CD14-positive monocyte (primary cell): ENCODE measurements around the gene ANKRD12. TPM values are rescaled to one million over a fixed set of nuclear protein-coding genes. Genes with fewer than 3 reads are reported as not detected.
"Not testable (repeated sequence)": the region's sequence is repeated elsewhere in the genome, so short reads cannot be mapped to it uniquely, and the experiment has no call there.

Source experiments
- DNase-seq, 3 donors: peaks; one replicate each; pipeline ENCODE4 v3.0.0-alpha.2; 2011 to 2022
- H2AFZ ChIP-seq: 2 replicates; pipeline ENCODE4 v1.6.0; 2012; ENCODE audit warnings: mild to moderate bottlenecking, low read depth, low read length, inconsistent platforms; ENCODE audit not compliant: insufficient read depth, poor library complexity, severe bottlenecking
- H3K27ac ChIP-seq, 2 donors: 1 replicate in 1 of 2; 2 replicates in 1 of 2; pipeline ENCODE4 v1.5.1; 2012 to 2013; ENCODE audit warnings: low read length in 2 of 2, control low read depth in 1 of 2, inconsistent platforms in 1 of 2, low read depth in 1 of 2, mild to moderate bottlenecking in 1 of 2
- H3K27me3 ChIP-seq, 2 donors: one replicate each; pipeline versions ENCODE4 v1.6.0 to v1.6.1; 2011 to 2013; ENCODE audit warnings: low read length in 2 of 2; ENCODE audit not compliant: control insufficient read depth in 2 of 2, insufficient read depth in 2 of 2
- H3K36me3 ChIP-seq, 2 donors: replicated peaks in 1 of 2; 1 replicate in 1 of 2; 2 replicates in 1 of 2; pipeline versions ENCODE4 v1.5.1 to v1.6.1; 2012 to 2013; ENCODE audit warnings: low read length in 2 of 2, control low read depth in 1 of 2, inconsistent platforms in 1 of 2, mild to moderate bottlenecking in 1 of 2; ENCODE audit not compliant: insufficient read depth in 2 of 2, control insufficient read depth in 1 of 2
- H3K4me1 ChIP-seq, 2 donors: 1 replicate in 1 of 2; 2 replicates in 1 of 2; pipeline versions ENCODE4 v1.5.1 to v1.6.1; 2012 to 2013; ENCODE audit warnings: low read length in 2 of 2, control low read depth in 1 of 2, inconsistent platforms in 1 of 2, mild to moderate bottlenecking in 1 of 2, moderate library complexity in 1 of 2; ENCODE audit not compliant: insufficient read depth in 2 of 2, control insufficient read depth in 1 of 2
- H3K4me2 ChIP-seq: replicated peaks from 2 replicates; pipeline ENCODE3; 2012; ENCODE audit warnings: low read length, moderate library complexity, mild to moderate bottlenecking; ENCODE audit not compliant: poor library complexity, severe bottlenecking; ENCODE audit errors: extremely low read depth
- H3K4me3 ChIP-seq, 3 experiments: fragments of 200-600 bp in 1 of 3; sonication (generic) in 1 of 3; replicated peaks in 1 of 3; 1 replicate in 2 of 3; 2 replicates in 1 of 3; pipeline ENCODE4 v1.5.1; 2011 to 2013; ENCODE audit warnings: low read length in 3 of 3, mild to moderate bottlenecking in 3 of 3, control low read depth in 2 of 3, low read depth in 2 of 3, inconsistent platforms in 1 of 3, moderate library complexity in 1 of 3
- H3K79me2 ChIP-seq: 2 replicates; pipeline ENCODE4 v1.6.0; 2012; ENCODE audit warnings: mild to moderate bottlenecking, control low read depth, inconsistent platforms, low read length, moderate library complexity; ENCODE audit not compliant: insufficient read depth
- H3K9ac ChIP-seq: 2 replicates; pipeline ENCODE4 v1.6.0; 2017; ENCODE audit warnings: low read length, mild to moderate bottlenecking; ENCODE audit not compliant: insufficient read depth, poor library complexity, severe bottlenecking
- H3K9me3 ChIP-seq, 2 donors: replicated peaks in 1 of 2; 1 replicate in 1 of 2; 2 replicates in 1 of 2; pipeline versions ENCODE4 v1.5.1 to v1.6.1; 2012 to 2013; ENCODE audit warnings: low read length in 2 of 2, control low read depth in 1 of 2; ENCODE audit not compliant: control insufficient read depth in 1 of 2, insufficient read depth in 1 of 2
- H4K20me1 ChIP-seq: 2 replicates; pipeline ENCODE4 v1.6.0; 2012; ENCODE audit warnings: mild to moderate bottlenecking, low read length, control low read depth, moderate library complexity; ENCODE audit not compliant: insufficient read depth
- H3K27ac Mint-ChIP-seq, 7 donors: one replicate each; pipeline ENCODE4 v1.8.0; 2020; ENCODE audit warnings: mild to moderate bottlenecking in 7 of 7, mixed read lengths in 7 of 7, moderate library complexity in 6 of 7, inconsistent platforms in 2 of 7
- H3K27me3 Mint-ChIP-seq, 3 donors: one replicate each; pipeline ENCODE4 v1.8.0; 2021 to 2022; ENCODE audit warnings: low read depth in 3 of 3, mild to moderate bottlenecking in 3 of 3, mixed read lengths in 3 of 3, moderate library complexity in 3 of 3, inconsistent platforms in 1 of 3
- H3K36me3 Mint-ChIP-seq, 2 donors: one replicate each; pipeline ENCODE4 v1.8.0; 2020; ENCODE audit warnings: mixed read lengths in 2 of 2, inconsistent platforms in 1 of 2, mild to moderate bottlenecking in 1 of 2
- H3K4me1 Mint-ChIP-seq: one replicate; pipeline ENCODE4 v1.8.0; 2020; ENCODE audit warnings: mild to moderate bottlenecking, mixed read lengths
- H3K4me3 Mint-ChIP-seq, 2 donors: one replicate each; pipeline ENCODE4 v1.8.0; 2020; ENCODE audit warnings: mild to moderate bottlenecking in 2 of 2, mixed read lengths in 2 of 2, moderate library complexity in 1 of 2
- H3K9me3 Mint-ChIP-seq, 7 donors: one replicate each; pipeline ENCODE4 v1.8.0; 2020 to 2022; ENCODE audit warnings: mixed read lengths in 7 of 7, mild to moderate bottlenecking in 6 of 7, moderate library complexity in 6 of 7, inconsistent platforms in 2 of 7
- CTCF ChIP-seq: fragments of 200-600 bp; IDR thresholded peaks from one replicate; pipeline ENCODE4 v1.8.0; 2022; ENCODE audit warnings: antibody characterized with exemption, mild to moderate bottlenecking
- WGBS: methylation state at CpG from one replicate; pipeline ENCODE4 v1.1.5; 2013; ENCODE audit warnings: missing lambda C conversion rate; ENCODE audit not compliant: insufficient coverage; 5-methylcytosine and 5-hydroxymethylcytosine counted together
- intact Hi-C, 2 donors: fragments of 100-400 bp; cut with micrococcal nuclease; formaldehyde crosslinking; loops; one replicate each; pipeline versions ENCODE4 v1.15.0 to v1.15.1; 2023
- polyA plus RNA-seq, 3 donors: library from polyadenylated mRNA; depleted of rRNA in 1 of 3; unstranded in 2 of 3; stranded (reverse) in 1 of 3; fragments of 300-500 nt in 2 of 3; fragments of >200 nt in 1 of 3; fragmentation: Illumina TruSeq in 2 of 3; gene quantifications; 1 replicate in 2 of 3; 2 replicates in 1 of 3; pipeline ENCODE4 v1.2.3, GENCODE V29; 2012 to 2021

The ANKRD12 gene
- polyA plus RNA-seq, 3 donors, result 9.3 to 15.5 (median 15.4) TPM

GRCh38 chr18:9263264-9263663 is 126.7 kb downstream of the ANKRD12 start:
- Histone ChIP-seq H3K27me3 (no peaks in the 10 kb centered on the region), H3K4me1 (no peaks in the 10 kb centered on the region), H3K9ac (no peak overlapping the region), H2AFZ (no peak overlapping the region), H3K27ac (no peak overlapping the region), H4K20me1 (no peaks in the 10 kb centered on the region), H3K4me2 (no peak overlapping the region), H3K4me3 (no peak overlapping the region), H3K9me3 (peaks cover 5 to 8% of the 10 kb centered on the region in 2 donors), H3K36me3 (peaks cover 14 to 34% of the 10 kb centered on the region in 2 donors), H3K79me2 (no peaks in the 10 kb centered on the region)
- no peaks in the 10 kb centered on the region for H3K4me1 Mint-ChIP-seq
- intact Hi-C loops, result no loop called here
- peaks cover 40 to 46% of the 10 kb centered on the region in 2 donors for H3K36me3 Mint-ChIP-seq
- H3K4me3 Mint-ChIP-seq, result no peak overlapping the region
- no CpG with 5 or more reads among the region's 1 CpG for WGBS
- H3K9me3 Mint-ChIP-seq, result peaks cover 9 to 34% (median 13%) of the 10 kb centered on the region in 7 donors
- H3K27ac Mint-ChIP-seq, result no peak overlapping the region
- TF ChIP-seq CTCF, result no peak
- peaks cover 0 to 1% (median 0%) of the 10 kb centered on the region in 3 donors for H3K27me3 Mint-ChIP-seq
- no peak for DNase-seq

GRCh38 chr18:9264797-9265196 is 128.2 kb downstream of the ANKRD12 start:
- H3K9ac ChIP-seq, H3K4me1 ChIP-seq, H3K27me3 ChIP-seq, H4K20me1 ChIP-seq, H3K9me3 ChIP-seq, H3K4me1 Mint-ChIP-seq, H3K79me2 ChIP-seq, H3K27ac ChIP-seq, DNase-seq, H3K4me2 ChIP-seq, H2AFZ ChIP-seq, H3K27ac Mint-ChIP-seq, H3K4me3 ChIP-seq, intact Hi-C loops, H3K4me3 Mint-ChIP-seq, H3K27me3 Mint-ChIP-seq: not testable (repeated sequence)
- Mint-ChIP-seq H3K36me3 (peaks cover 36 to 40% of the 10 kb centered on the region in 2 donors), H3K9me3 (peaks cover 9 to 37% (median 14%) of the 10 kb centered on the region in 7 donors)
- peaks cover 12 to 27% of the 10 kb centered on the region in 2 donors for H3K36me3 ChIP-seq
- WGBS, result 96% methylated on average over 15 of the region's 15 CpGs
